GM12875 (cell line): ENCODE measurements around the gene SMIM15.

Experiments
- H3K4me3 ChIP-seq: one replicate; pipeline ENCODE4 v1.5.1; 2011; ENCODE audit warnings: low read depth, low read length, control low read depth
- TF ChIP-seq, protein P1 (sequence below): IDR thresholded peaks from 2 replicates; pipeline ENCODE4 v1.5.1; 2011; ENCODE audit warnings: low read depth, mild to moderate bottlenecking, control low read depth, inconsistent platforms, low read length, moderate library complexity, borderline replicate concordance; ENCODE audit not compliant: insufficient read depth

Gene SMIM15

DNA sequence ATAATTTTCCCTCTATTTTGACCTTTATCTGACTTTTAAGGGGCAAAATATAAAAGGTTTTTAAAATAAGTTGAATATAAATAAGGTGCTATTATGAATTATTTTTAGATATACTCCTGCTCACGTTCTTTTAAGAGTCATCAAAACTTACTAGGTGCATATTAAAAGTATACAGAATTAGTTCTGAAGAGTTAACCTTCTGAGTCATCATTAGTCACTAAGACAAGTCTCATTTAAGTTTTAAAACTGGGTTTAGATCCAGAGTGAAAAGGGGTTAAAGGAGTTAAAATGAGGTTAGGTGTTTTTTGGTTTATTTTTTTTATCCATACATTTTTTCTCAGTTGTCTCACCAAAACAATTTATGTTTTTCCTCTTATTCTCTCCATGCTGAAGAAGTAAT lies 41.7 kb downstream of the SMIM15 start:
- TF ChIP-seq, protein P1, sequence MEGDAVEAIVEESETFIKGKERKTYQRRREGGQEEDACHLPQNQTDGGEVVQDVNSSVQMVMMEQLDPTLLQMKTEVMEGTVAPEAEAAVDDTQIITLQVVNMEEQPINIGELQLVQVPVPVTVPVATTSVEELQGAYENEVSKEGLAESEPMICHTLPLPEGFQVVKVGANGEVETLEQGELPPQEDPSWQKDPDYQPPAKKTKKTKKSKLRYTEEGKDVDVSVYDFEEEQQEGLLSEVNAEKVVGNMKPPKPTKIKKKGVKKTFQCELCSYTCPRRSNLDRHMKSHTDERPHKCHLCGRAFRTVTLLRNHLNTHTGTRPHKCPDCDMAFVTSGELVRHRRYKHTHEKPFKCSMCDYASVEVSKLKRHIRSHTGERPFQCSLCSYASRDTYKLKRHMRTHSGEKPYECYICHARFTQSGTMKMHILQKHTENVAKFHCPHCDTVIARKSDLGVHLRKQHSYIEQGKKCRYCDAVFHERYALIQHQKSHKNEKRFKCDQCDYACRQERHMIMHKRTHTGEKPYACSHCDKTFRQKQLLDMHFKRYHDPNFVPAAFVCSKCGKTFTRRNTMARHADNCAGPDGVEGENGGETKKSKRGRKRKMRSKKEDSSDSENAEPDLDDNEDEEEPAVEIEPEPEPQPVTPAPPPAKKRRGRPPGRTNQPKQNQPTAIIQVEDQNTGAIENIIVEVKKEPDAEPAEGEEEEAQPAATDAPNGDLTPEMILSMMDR, result no peak
- H3K4me3 ChIP-seq, result no peak overlapping the region

DNA sequence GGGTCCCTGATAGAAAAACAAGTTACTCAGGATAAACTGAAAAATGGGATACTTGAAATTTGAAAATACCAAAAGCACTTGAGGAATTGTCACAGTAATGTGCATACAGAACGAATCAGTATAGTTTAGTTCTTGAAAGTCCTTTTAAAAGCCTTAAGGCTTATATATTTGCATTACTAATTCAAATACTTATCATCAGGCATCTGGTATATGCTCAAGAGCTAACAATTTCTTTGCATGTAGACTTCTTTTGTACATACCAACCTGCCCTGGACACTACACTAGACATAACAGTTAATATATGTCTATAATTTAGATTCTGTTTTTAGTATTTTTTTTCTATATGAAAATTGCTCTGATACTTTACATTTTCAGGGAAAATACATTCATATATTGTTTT lies 43.2 kb downstream of the SMIM15 start:
- H3K4me3 ChIP-seq, result no peak overlapping the region
- TF ChIP-seq, protein P1, result no peak

DNA sequence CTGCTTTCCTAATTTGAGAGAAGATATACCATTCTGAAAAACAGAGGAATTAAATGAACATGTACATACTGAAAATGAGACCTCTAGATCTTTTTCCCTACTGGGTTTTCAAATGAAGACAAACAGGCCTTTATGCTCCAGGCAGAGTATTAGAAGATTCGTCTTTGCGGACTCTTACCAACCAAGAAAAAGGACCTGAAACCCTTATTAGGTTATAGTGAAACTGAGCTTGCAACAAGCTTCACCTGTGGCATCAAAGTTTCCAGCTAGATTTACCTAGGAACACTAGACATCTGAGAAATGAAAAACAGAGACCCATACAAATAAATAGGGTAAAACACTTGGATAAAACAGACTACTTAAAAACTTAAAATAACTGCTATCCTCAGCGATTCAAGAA lies 46.3 kb downstream of the SMIM15 start:
- TF ChIP-seq, protein P1, result no peak

DNA sequence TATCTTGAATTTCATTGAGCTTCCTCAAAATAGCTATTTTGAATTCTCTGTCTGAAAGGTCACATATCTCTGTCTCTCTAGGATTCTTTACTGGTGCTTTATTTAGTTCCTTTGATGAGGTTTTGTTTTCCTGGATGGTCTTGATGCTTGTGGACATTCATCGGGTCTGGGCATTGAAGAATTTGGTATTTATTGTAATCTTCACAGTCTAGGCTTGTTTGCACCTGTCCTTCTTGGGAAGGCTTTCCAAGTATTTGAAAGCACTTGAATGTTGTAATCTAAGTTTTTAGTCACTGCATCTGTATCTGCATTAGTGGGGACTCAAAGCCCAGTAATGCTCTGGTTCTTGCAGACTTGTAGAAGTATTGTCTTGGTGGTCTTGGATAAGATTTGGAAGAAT lies 47.8 kb downstream of the SMIM15 start:
- TF ChIP-seq, protein P1, result no peak
- no peak overlapping the region for H3K4me3 ChIP-seq

More for the DNA sequence above, 46.3 kb downstream of the SMIM15 start:
- H3K4me3 ChIP-seq, result no peak overlapping the region
